Right atrium auricular region (tissue), 2 donors: Measurements from ENCODE around the gene SLC25A36. TPM values are rescaled to one million over a fixed set of nuclear protein-coding genes. Genes with fewer than 3 reads are reported as not detected.

Experiments
- DNase-seq: peaks from one replicate; pipeline ENCODE4 v3.0.0-alpha.2; 2019; ENCODE audit warnings: low spot score
- H3K27ac ChIP-seq, 2 donors: fragments of 200-600 bp; sonication (generic); 1 replicate in 1 of 2; 2 replicates in 1 of 2; pipeline ENCODE4 v1.5.1; 2016 to 2019
- H3K27me3 ChIP-seq, 2 donors: fragments of 200-600 bp; sonication (generic); one replicate each; pipeline versions ENCODE4 v1.5.1 to v1.6.0; 2017 to 2019
- H3K36me3 ChIP-seq: fragments of 200-600 bp; sonication (generic); one replicate; pipeline ENCODE4 v1.5.1; 2016
- H3K4me1 ChIP-seq, 2 donors: fragments of 200-600 bp; sonication (generic); one replicate each; pipeline versions ENCODE4 v1.5.1 to v1.6.0; 2017 to 2019
- H3K4me3 ChIP-seq, 2 donors: fragments of 200-600 bp; sonication (generic); 1 replicate in 1 of 2; 2 replicates in 1 of 2; pipeline ENCODE4 v1.5.1; 2017 to 2019; ENCODE audit warnings: mild to moderate bottlenecking in 1 of 2, moderate library complexity in 1 of 2
- H3K9me3 ChIP-seq, 2 donors: fragments of 200-600 bp; sonication (generic); one replicate each; pipeline ENCODE4 v1.5.1; 2019
- total RNA-seq, 2 donors: library from RNA; depleted of rRNA; stranded (reverse); fragments of >200 nt; gene quantifications; one replicate each; pipeline ENCODE4 v1.1.0, GENCODE V29; 2016
- TF ChIP-seq, protein P1 (sequence below), 2 donors: fragments of 200-600 bp; sonication (generic); IDR thresholded peaks; one replicate each; pipeline ENCODE4 v1.5.1; 2019; ENCODE audit warnings: antibody characterized with exemption in 2 of 2

The SLC25A36 gene
- total RNA-seq, 2 donors from 2014 or later: 31.0 to 78.8 TPM

DNA sequence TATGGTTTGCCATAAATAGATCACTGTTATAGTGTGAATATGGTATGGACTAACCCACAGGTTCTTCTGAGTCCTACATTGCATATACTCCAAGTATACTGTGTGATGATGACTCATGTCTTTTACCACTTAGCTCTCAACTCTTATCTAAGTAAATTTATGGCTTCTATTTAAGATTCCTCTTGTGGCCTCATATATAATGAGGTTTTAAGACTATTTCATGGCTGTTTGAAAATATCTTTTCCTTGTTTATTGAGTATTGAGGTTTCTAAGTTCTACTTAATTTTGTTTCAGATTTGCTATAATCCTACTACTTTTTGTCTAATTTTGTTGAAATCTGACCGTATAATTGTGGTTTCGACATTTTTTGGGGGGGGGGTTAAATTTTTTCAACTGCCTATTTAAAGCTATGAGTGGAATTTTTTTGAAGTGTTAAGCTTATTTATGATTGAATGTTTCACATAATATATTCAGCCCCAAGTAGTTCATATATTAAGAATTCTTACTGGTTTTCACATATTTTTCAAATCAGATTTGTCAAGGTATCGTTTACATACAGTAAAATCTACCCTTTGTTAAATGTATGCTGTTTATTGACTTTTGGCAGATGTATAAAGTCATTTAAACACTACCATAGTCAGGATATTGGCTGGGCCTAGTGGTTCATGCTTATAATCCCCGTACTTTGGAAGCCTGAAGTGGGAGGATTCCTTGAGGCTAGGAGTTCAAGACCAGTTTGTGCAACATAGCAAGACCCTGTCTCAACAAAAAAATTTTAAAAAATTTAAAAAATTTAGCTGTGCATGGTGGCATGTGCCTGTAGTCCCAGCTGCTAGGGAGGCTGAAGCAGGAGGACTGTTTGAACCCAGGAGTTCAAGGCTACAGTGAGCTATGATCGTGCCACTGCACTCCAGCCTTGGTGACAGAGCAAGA is 11.7 kb downstream of the SLC25A36 start:
- H3K4me1 ChIP-seq: peaks cover 0 to 68% of the 10 kb centered on the region in 2 donors
- TF ChIP-seq, protein P1, sequence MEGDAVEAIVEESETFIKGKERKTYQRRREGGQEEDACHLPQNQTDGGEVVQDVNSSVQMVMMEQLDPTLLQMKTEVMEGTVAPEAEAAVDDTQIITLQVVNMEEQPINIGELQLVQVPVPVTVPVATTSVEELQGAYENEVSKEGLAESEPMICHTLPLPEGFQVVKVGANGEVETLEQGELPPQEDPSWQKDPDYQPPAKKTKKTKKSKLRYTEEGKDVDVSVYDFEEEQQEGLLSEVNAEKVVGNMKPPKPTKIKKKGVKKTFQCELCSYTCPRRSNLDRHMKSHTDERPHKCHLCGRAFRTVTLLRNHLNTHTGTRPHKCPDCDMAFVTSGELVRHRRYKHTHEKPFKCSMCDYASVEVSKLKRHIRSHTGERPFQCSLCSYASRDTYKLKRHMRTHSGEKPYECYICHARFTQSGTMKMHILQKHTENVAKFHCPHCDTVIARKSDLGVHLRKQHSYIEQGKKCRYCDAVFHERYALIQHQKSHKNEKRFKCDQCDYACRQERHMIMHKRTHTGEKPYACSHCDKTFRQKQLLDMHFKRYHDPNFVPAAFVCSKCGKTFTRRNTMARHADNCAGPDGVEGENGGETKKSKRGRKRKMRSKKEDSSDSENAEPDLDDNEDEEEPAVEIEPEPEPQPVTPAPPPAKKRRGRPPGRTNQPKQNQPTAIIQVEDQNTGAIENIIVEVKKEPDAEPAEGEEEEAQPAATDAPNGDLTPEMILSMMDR (IDR thresholded peaks at IDR 0.05): no peak
- H3K27ac ChIP-seq: peak overlapping the region in 1 of 2 donors; percentile 27

DNA sequence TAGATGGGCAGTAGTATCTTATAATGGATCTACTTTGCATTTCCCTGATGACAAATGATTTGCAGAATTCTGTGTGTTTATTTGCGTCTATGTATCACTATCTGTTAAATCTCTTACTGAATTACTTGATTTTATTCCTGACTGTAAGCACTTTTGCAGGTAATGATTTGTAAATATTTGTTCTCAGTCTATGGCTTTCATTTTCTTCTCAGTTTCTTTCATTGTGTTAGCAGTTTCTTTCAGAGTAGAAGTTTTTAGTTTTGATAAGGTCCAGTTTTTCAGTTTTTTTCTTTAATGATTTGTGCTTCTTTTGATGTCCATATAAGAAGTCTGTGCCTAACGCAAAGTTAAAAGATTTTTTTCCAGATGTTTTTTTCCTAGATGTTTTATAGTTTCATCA is 12.9 kb downstream of the SLC25A36 start:
- Histone ChIP-seq H3K36me3 (no peaks in the 10 kb centered on the region), H3K4me3 (no peak overlapping the region), H3K9me3 (no peaks in the 10 kb centered on the region), H3K27ac (no peak overlapping the region), H3K27me3 (no peaks in the 10 kb centered on the region), H3K4me1 (peaks cover 0 to 61% of the 10 kb centered on the region in 2 donors)
- TF ChIP-seq, protein P1 (IDR thresholded peaks at IDR 0.05): no peak
- no peak for DNase-seq

More for the DNA sequence above, 11.7 kb downstream of the SLC25A36 start:
- Histone ChIP-seq H3K36me3 (no peaks in the 10 kb centered on the region), H3K9me3 (no peaks in the 10 kb centered on the region), H3K27me3 (no peaks in the 10 kb centered on the region), H3K4me3 (no peak overlapping the region)
- no peak for DNase-seq

GRCh38 chr3:140955645-140956044 is 14.0 kb downstream of the SLC25A36 start:
- no peak overlapping the region for H3K4me3 ChIP-seq
- peak overlapping the region; percentile 46 to 58 for H3K27ac ChIP-seq
- TF ChIP-seq, protein P1 (IDR thresholded peaks at IDR 0.05): no peak
- no peaks in the 10 kb centered on the region for H3K27me3 ChIP-seq
- H3K4me1 ChIP-seq: peaks cover 0 to 51% of the 10 kb centered on the region in 2 donors
- no peaks in the 10 kb centered on the region for H3K36me3 ChIP-seq
- H3K9me3 ChIP-seq: no peaks in the 10 kb centered on the region
- DNase-seq: no peak

DNA sequence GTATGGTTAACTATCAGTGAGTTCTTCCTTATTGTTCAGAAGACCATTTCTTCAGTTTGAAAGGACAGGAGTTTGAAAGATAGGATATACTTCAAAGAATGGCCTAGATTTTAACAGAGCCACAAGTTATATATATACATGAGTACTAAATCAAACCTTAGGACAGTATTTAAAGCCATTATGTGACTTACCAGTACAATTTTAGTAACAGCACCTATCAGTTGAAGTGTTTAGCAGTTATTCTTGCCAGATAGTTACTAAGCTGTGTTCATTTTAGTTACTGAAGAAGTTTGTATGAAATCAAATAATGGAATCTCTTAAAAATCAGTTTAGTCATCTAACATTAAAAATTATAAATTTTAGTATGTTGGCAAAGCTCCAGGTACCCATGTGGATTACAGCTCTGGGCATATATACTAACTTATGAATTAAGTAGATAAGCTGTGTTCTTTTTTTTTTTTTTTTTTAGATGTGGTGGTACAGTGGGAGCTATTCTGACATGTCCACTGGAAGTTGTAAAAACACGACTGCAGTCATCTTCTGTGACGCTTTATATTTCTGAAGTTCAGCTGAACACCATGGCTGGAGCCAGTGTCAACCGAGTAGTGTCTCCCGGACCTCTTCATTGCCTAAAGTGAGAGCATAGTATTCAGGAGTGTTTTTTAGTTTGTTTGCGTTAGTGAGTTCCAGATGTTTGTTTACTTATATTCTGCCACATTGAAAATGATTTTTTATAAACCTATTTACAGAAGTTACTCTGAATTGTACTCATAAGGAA is 14.6 kb downstream of the SLC25A36 start:
- H3K27ac ChIP-seq: peak overlapping the region; percentile 46 to 58
- no peaks in the 10 kb centered on the region for H3K36me3 ChIP-seq
- DNase-seq: no peak
- peaks cover 0 to 45% of the 10 kb centered on the region in 2 donors for H3K4me1 ChIP-seq
- no peaks in the 10 kb centered on the region for H3K9me3 ChIP-seq
- TF ChIP-seq, protein P1 (IDR thresholded peaks at IDR 0.05): no peak
- H3K4me3 ChIP-seq: no peak overlapping the region
- H3K27me3 ChIP-seq: no peaks in the 10 kb centered on the region

- no peak overlapping the region for H3K4me3 ChIP-seq
- no peaks in the 10 kb centered on the region for H3K9me3 ChIP-seq
- TF ChIP-seq, protein P1 (IDR thresholded peaks at IDR 0.05): peak in 1 of 2 donors; percentile 49
- no peak for DNase-seq
- H3K36me3 ChIP-seq: peaks cover 26% of the 10 kb centered on the region
- H3K27ac ChIP-seq: no peak overlapping the region
- H3K27me3 ChIP-seq: no peaks in the 10 kb centered on the region
- H3K4me1 ChIP-seq: no peaks in the 10 kb centered on the region
Observed at GRCh38 chr3:140972833-140973232, 31.2 kb downstream of the SLC25A36 start.
